ENCODE results near the gene ASB14. TPM values are rescaled to one million over a fixed set of nuclear protein-coding genes. Genes with fewer than 3 reads are reported as not detected.
A peak's percentile ranks its signal among the peaks of the same experiment; 100 is the strongest.
"Not testable (repeated sequence)": the region's sequence is repeated elsewhere in the genome, so short reads cannot be mapped to it uniquely, and the experiment has no call there.

Gene ASB14
- total RNA-seq, 1 experiment from 2014 or later = not detected

- TF ChIP-seq CTCF (IDR thresholded peaks at IDR 0.05; ENCODE audit: unreplicated experiment) = no peak
- no peak overlapping the region for H3K27ac Mint-ChIP-seq (ENCODE audit: low read depth, unreplicated experiment)
- peaks cover 6% of the 10 kb centered on the region for H3K4me1 Mint-ChIP-seq (ENCODE audit: insufficient read depth, unreplicated experiment)
- intact Hi-C loops (cut with micrococcal nuclease) = no loop called here
- no peaks in the 10 kb centered on the region for H3K36me3 Mint-ChIP-seq (ENCODE audit: insufficient read depth, unreplicated experiment)
- ChIA-PET POLR2A (no interaction called here), CTCF (interaction anchor here (0.7 kb wide), 1 partner anchor 101 kb away, joined by 3 read pairs; no protein-coding TSS in a partner anchor)
- H3K27me3 Mint-ChIP-seq (ENCODE audit: insufficient read depth, unreplicated experiment) = peaks cover 16% of the 10 kb centered on the region
- H3K9me3 Mint-ChIP-seq (ENCODE audit: unreplicated experiment) = no peaks in the 10 kb centered on the region
- no peak overlapping the region for H3K4me3 Mint-ChIP-seq (ENCODE audit: unreplicated experiment)
- BruUV-seq (replicated peaks) = no TSS peak
- no peak for DNase-seq (ENCODE audit: unreplicated experiment)
Observed at GRCh38 chr3:57331078-57331610, 38.7 kb upstream of the ASB14 start.

GRCh38 chr3:57326498-57326897, 34.0 kb upstream of the ASB14 start:
- H3K36me3 Mint-ChIP-seq (ENCODE audit: insufficient read depth, unreplicated experiment); H3K4me1 Mint-ChIP-seq (ENCODE audit: insufficient read depth, unreplicated experiment); DNase-seq (ENCODE audit: unreplicated experiment); intact Hi-C loops (cut with micrococcal nuclease); H3K4me3 Mint-ChIP-seq (ENCODE audit: unreplicated experiment); BruUV-seq (replicated peaks); H3K9me3 Mint-ChIP-seq (ENCODE audit: unreplicated experiment); CTCF ChIA-PET; H3K27ac Mint-ChIP-seq (ENCODE audit: low read depth, unreplicated experiment); POLR2A ChIA-PET: not testable (repeated sequence)
- H3K27me3 Mint-ChIP-seq (ENCODE audit: insufficient read depth, unreplicated experiment) = peaks cover 22% of the 10 kb centered on the region

GRCh38 chr3:57314204-57314603, 21.7 kb upstream of the ASB14 start:
- intact Hi-C loops (cut with micrococcal nuclease) = no loop called here
- DNase-seq (ENCODE audit: unreplicated experiment) = no peak
- ChIA-PET POLR2A (interaction anchor here (0.6 kb wide), 1 partner anchor 73 kb away, joined by 3 read pairs; no protein-coding TSS in a partner anchor), CTCF (no interaction called here)
- no peak for TF ChIP-seq CTCF (IDR thresholded peaks at IDR 0.05; ENCODE audit: unreplicated experiment)
- Mint-ChIP-seq H3K4me1 (ENCODE audit: insufficient read depth, unreplicated experiment) (no peaks in the 10 kb centered on the region), H3K27ac (ENCODE audit: low read depth, unreplicated experiment) (no peak overlapping the region), H3K27me3 (ENCODE audit: insufficient read depth, unreplicated experiment) (peaks cover 36% of the 10 kb centered on the region), H3K9me3 (ENCODE audit: unreplicated experiment) (peaks cover 8% of the 10 kb centered on the region), H3K36me3 (ENCODE audit: insufficient read depth, unreplicated experiment) (no peaks in the 10 kb centered on the region), H3K4me3 (ENCODE audit: unreplicated experiment) (no peak overlapping the region)
- BruUV-seq (replicated peaks) = no TSS peak

GRCh38 chr3:57309769-57310360, 17.4 kb upstream of the ASB14 start:
- intact Hi-C loops (cut with micrococcal nuclease) = no loop called here
- Mint-ChIP-seq H3K27me3 (ENCODE audit: insufficient read depth, unreplicated experiment) (peaks cover 10% of the 10 kb centered on the region), H3K4me3 (ENCODE audit: unreplicated experiment) (no peak overlapping the region), H3K9me3 (ENCODE audit: unreplicated experiment) (no peaks in the 10 kb centered on the region), H3K27ac (ENCODE audit: low read depth, unreplicated experiment) (no peak overlapping the region), H3K4me1 (ENCODE audit: insufficient read depth, unreplicated experiment) (no peaks in the 10 kb centered on the region), H3K36me3 (ENCODE audit: insufficient read depth, unreplicated experiment) (no peaks in the 10 kb centered on the region)
- no peak for DNase-seq (ENCODE audit: unreplicated experiment)
- no peak for TF ChIP-seq CTCF (IDR thresholded peaks at IDR 0.05; ENCODE audit: unreplicated experiment)
- ChIA-PET CTCF (no interaction called here), POLR2A (no interaction called here)
- no TSS peak for BruUV-seq (replicated peaks)

GRCh38 chr3:57303520-57303919, 11.0 kb upstream of the ASB14 start:
- peaks cover 16% of the 10 kb centered on the region for H3K27me3 Mint-ChIP-seq (ENCODE audit: insufficient read depth, unreplicated experiment)
- POLR2A ChIA-PET = interaction anchor here (0.6 kb wide), 1 partner anchor 29 kb away, joined by 3 read pairs; no protein-coding TSS in a partner anchor
- H3K4me1 Mint-ChIP-seq (ENCODE audit: insufficient read depth, unreplicated experiment); H3K9me3 Mint-ChIP-seq (ENCODE audit: unreplicated experiment); H3K27ac Mint-ChIP-seq (ENCODE audit: low read depth, unreplicated experiment); H3K4me3 Mint-ChIP-seq (ENCODE audit: unreplicated experiment); BruUV-seq (replicated peaks); intact Hi-C loops (cut with micrococcal nuclease); H3K36me3 Mint-ChIP-seq (ENCODE audit: insufficient read depth, unreplicated experiment); CTCF ChIA-PET: not testable (repeated sequence)
- DNase-seq (ENCODE audit: unreplicated experiment) = peak; percentile 9
